ENCODE data around the gene CAMTA1.

The CAMTA1 gene

GRCh38 chr1:7475691-7476090, 690.4 kb downstream of the CAMTA1 start:
- no peak for DNase-seq

- no peak for DNase-seq
Observed at GRCh38 chr1:7476402-7476801, 691.1 kb downstream of the CAMTA1 start.

DNA sequence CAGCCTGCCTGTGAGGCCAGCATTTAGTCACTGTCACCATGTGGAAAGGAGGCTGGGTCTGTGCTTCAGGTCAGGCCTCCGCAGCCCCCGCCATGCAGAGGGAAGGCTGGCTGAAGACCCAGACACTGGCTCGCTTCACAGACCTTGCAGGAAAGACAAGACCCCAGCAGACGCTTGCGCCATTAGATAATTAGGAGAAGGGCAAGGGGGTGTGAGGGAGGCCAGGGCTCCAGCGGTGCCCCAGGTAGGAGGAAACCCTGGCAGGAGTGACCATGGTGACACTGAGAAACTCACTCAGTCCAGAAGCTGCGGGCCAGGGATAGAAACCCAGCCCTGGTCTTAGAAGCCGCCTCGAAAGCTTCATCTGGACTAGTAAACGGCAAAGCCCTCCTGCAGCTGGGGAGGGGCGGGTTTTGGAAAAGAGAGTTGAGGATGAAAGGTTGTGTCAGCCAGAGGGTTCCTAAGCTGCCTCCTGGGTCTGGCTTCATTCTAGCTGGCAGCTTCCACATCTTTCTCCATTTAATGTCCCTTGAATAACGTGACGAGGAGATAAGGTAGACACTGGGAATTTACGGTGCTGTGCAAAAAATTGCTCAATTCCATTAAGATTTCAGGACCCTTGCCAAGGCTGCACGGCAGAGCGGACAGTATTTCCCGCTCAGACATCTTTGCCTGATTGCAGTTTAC, 691.8 kb downstream of the CAMTA1 start:
- no peak for DNase-seq

- no peak for DNase-seq
Observed at GRCh38 chr1:7477593-7477992, 692.3 kb downstream of the CAMTA1 start.

GRCh38 chr1:7478142-7478790, 693.0 kb downstream of the CAMTA1 start:
- no peak for DNase-seq

- DNase-seq = no peak
Observed at GRCh38 chr1:7478809-7479499, 693.7 kb downstream of the CAMTA1 start.

- DNase-seq = no peak
Observed at GRCh38 chr1:7479571-7479970, 694.3 kb downstream of the CAMTA1 start.

- no peak for DNase-seq
Observed at GRCh38 chr1:7481194-7481593, 695.9 kb downstream of the CAMTA1 start.

DNA sequence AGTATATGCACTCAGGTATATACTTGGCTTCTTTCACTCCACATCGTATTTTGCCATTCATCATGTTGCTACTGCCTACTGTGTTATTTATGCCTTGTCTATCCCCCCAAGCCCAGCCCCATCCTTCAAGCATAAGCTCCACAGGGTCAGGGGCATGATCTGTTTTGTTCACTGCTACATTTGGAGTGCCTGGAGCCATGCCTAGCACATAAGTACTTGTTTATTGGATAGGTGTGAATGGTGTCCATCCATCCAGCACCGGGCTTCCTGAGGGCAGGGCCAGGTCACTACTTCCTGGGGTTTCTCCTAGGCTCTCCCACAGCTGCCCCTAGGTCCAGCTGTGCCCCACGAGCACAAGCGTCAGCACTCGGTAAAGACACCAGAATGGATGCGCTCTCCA, 696.8 kb downstream of the CAMTA1 start:
- DNase-seq = no peak

DNA sequence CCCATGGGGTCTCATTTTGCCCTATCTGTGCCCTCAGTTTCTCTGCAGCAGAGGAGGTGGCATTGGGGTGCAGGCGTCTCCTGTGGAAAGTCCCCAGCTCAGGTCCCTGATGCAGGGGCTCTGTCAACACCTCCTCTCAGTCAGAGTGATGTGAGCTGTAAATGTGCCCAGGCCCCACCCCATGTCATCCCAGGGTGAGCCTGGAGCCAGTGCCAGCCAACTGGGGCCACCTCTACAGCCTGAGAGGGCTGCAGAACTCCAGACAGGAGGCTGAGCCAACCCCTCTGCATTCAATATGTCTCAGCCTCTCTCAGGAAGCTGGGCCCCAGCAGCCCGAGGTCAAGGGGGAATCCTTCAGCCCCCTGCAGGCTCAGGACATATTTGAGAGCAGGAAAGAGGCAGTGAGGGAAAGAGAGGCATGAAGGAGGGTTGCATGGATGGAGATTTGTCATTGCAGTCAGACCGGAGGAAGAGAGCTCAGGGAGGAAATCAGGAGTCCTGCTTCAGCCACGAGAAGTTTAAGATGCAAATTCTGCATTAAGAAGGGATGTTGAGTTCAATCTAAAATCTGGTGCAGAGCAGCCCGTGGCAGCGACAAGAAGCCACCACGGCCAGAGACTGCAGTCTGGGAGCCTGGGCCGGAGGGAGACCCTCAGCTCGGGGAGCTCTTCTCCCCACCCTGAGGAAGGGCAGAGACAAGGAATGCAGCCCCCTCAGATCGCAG, 697.7 kb downstream of the CAMTA1 start:
- no peak for DNase-seq

- DNase-seq = no peak
Observed at GRCh38 chr1:7483634-7484383, 698.6 kb downstream of the CAMTA1 start.

GRCh38 chr1:7485086-7485780, 700.0 kb downstream of the CAMTA1 start:
- DNase-seq = no peak

- DNase-seq = no peak
Observed at GRCh38 chr1:7485826-7486225, 700.6 kb downstream of the CAMTA1 start.

- no peak for DNase-seq
Observed at GRCh38 chr1:7487766-7488474, 702.7 kb downstream of the CAMTA1 start.

GRCh38 chr1:7488475-7488842, 703.2 kb downstream of the CAMTA1 start:
- DNase-seq = no peak

GRCh38 chr1:7489586-7489985, 704.3 kb downstream of the CAMTA1 start:
- no peak for DNase-seq

DNA sequence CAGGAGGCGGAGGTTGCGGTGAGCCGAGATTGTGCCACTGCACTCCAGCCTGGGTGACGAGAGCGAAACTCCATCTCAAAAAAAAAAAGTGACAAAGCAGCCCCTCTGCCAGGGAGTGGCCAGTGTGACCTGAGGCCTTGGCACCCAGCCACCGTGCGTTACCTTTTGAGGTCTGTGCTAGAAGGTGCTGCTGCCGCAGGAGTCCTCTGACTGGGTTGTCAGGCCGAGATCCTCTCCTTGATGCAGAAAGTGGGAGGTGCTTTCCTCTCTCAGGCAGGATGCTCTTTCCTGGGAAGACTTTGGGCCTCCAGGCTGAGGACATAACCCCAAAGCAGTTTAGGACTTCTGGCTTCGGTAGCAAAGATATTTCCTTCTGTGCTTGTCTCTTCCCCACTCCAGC, 705.3 kb downstream of the CAMTA1 start:
- no peak for DNase-seq

DNA sequence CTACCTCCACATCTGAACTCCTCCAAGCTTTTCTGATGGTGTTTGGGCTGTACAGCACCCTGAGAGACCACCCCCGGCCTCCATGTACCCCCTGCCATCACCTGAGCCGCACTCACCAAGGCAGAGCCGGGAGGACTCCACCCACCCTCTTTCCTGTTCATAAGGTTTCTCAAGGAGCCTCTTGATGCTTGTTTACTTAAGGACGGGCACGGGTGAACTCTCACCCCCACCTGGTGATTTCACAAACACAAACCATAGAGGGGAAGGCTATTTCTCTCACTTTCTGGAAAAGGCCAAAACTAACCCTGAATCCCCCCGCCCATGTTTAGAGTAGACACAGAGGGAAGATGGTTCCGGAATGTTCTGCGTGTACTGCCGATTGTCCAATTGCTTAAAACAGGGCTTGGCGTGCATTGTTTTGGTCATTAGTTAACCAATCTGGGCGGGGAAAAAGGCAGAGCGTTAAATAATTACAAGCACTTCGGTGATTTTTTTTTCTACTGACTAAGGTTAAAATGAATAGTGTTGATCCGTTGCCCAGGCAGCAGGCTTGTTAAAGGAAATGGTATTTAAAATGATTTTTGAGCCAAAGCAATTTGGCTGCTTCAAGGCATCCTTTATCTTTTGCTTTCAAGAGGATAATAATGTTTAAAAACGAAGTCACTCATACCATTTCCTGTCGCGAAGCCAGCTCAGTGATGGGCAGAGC, 706.0 kb downstream of the CAMTA1 start:
- DNase-seq = no peak

GRCh38 chr1:7491818-7492173, 706.5 kb downstream of the CAMTA1 start:
- DNase-seq = no peak

DNA sequence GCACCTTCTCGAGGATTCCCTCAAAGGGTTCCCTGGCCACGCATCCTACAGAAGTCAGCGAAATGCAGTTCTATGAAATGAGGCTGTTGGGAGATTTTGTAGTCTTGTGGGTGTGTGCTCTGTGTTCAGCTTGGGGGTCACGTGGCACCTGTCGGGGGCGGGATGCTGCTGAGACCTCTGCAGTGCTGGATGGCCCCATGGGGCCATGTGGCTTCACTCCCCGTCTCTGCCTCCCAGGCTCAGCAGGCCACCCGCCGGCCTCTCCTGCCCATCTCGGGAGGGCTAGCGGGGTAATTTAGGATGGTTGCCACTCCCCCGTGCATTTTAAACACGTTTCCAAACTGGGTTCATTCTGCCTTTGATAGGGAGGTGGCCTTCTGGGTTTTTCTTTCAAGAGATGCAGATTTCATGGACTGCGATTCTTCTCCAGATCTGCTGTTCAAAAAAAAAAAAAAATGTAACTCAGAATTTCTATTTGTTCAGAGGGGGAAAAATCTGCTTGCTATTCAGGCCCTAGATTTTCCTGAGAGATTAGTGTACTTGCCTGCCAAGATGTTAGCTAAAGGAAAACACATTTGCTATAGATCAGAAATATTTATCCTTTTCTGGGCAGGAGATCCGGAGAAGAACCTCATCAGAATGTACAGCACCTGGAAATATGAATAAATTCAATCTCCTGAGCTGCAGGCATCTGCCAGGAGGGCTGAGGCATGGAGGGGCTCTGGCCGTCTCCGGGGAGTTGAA, 708.6 kb downstream of the CAMTA1 start:
- DNase-seq = no peak
